ENCODE data around the gene IGFBP5. TPM values are rescaled to one million over a fixed set of nuclear protein-coding genes. Genes with fewer than 3 reads are reported as not detected.

IGFBP5 gene
- total RNA-seq, 2 experiments from 2014 or later, result not detected

- peak overlapping the region; percentile 46 for H3K4me3 Mint-ChIP-seq
- POLR2A ChIA-PET, result no interaction called here
- H3K4me1 Mint-ChIP-seq (ENCODE audit: low read depth), result peaks cover 23% of the 10 kb centered on the region
- H3K27ac Mint-ChIP-seq, result peak overlapping the region; percentile 11
- no peaks in the 10 kb centered on the region for H3K36me3 Mint-ChIP-seq (ENCODE audit: low read depth)
- DNase-seq (peak; percentile 60), ATAC-seq (no peak)
- peaks cover 48% of the 10 kb centered on the region for H3K27me3 Mint-ChIP-seq
- no peak for TF ChIP-seq CTCF (IDR thresholded peaks at IDR 0.05)
- intact Hi-C loops (cut with micrococcal nuclease), result no loop called here
- H3K9me3 Mint-ChIP-seq, result no peaks in the 10 kb centered on the region
- CTCF ChIA-PET, result interaction anchor here (1.2 kb wide), 1 partner anchor 183 kb away, joined by 3 read pairs; no protein-coding TSS in a partner anchor
These were observed 4.3 kb downstream of the IGFBP5 start for GRCh38 chr2:216690853-216691741.

GRCh38 chr2:216690456-216690852 lies 4.9 kb downstream of the IGFBP5 start:
- Mint-ChIP-seq H3K27me3 (peaks cover 46% of the 10 kb centered on the region), H3K27ac (no peak overlapping the region), H3K9me3 (no peaks in the 10 kb centered on the region), H3K4me3 (no peak overlapping the region), H3K36me3 (ENCODE audit: low read depth) (no peaks in the 10 kb centered on the region), H3K4me1 (ENCODE audit: low read depth) (peaks cover 23% of the 10 kb centered on the region)
- no peak for ATAC-seq
- intact Hi-C loops (cut with micrococcal nuclease), result no loop called here
- no peak for TF ChIP-seq CTCF (IDR thresholded peaks at IDR 0.05)
- POLR2A ChIA-PET, result no interaction called here
- CTCF ChIA-PET, result interaction anchor here (1.2 kb wide), 1 partner anchor 182 kb away, joined by 3 read pairs; no protein-coding TSS in a partner anchor
- DNase-seq, result no peak

- TF ChIP-seq CTCF (IDR thresholded peaks at IDR 0.05), result no peak
- ATAC-seq (no peak), DNase-seq (no peak)
- intact Hi-C loops (cut with micrococcal nuclease), result no loop called here
- CTCF ChIA-PET, result interaction anchor here (0.7 to 1.2 kb wide), 3 partner anchors 9 to 822 kb away, joined by 3 read pairs; no protein-coding TSS in a partner anchor
- POLR2A ChIA-PET, result interaction anchor here (0.6 kb wide), 1 partner anchor 276 kb away, joined by 3 read pairs; no protein-coding TSS in a partner anchor
- Mint-ChIP-seq H3K4me3 (no peak overlapping the region), H3K27ac (no peak overlapping the region), H3K9me3 (no peaks in the 10 kb centered on the region), H3K4me1 (ENCODE audit: low read depth) (peaks cover 20% of the 10 kb centered on the region), H3K27me3 (peaks cover 43% of the 10 kb centered on the region), H3K36me3 (ENCODE audit: low read depth) (no peaks in the 10 kb centered on the region)
These were observed 6.0 kb downstream of the IGFBP5 start for GRCh38 chr2:216689397-216689796.

- Mint-ChIP-seq H3K27me3 (peaks cover 41% of the 10 kb centered on the region), H3K9me3 (no peaks in the 10 kb centered on the region), H3K27ac (no peak overlapping the region), H3K4me3 (no peak overlapping the region), H3K4me1 (ENCODE audit: low read depth) (peaks cover 16% of the 10 kb centered on the region), H3K36me3 (ENCODE audit: low read depth) (no peaks in the 10 kb centered on the region)
- POLR2A ChIA-PET, result no interaction called here
- DNase-seq, result no peak
- intact Hi-C loops (cut with micrococcal nuclease), result no loop called here
- CTCF ChIA-PET, result interaction anchor here (0.9 to 3.0 kb wide), 5 partner anchors 9 to 1067 kb away, joined by 3 to 9 read pairs (median 3); no protein-coding TSS in a partner anchor
- TF ChIP-seq CTCF (IDR thresholded peaks at IDR 0.05), result no peak
- no peak for ATAC-seq
These were observed 6.5 kb downstream of the IGFBP5 start for GRCh38 chr2:216688731-216689340.
